ENCODE measurements around the gene CTAGE9.

GRCh38 chr6:131756039-131756438 lies 45.2 kb upstream of the CTAGE9 start:
- TF ChIP-seq CTCF (IDR thresholded peaks at IDR 0.05 in 4 of 5, conservative IDR thresholded peaks at IDR 0.05 in 1 of 5) (no peak), POLR2A (IDR thresholded peaks at IDR 0.05) (no peak)

Measured in gastrocnemius medialis (tissue), 4 donors.